Mesenteric fat pad (tissue), 1 donor: ENCODE measurements around the gene CFAP251. TPM values are rescaled to one million over a fixed set of nuclear protein-coding genes. Genes with fewer than 3 reads are reported as not detected.

Experiments
- DNase-seq: peaks from one replicate; pipeline ENCODE4 v3.0.0-alpha.2; 2020; ENCODE audit warnings: low spot score
- total RNA-seq: library from RNA; stranded (reverse); fragmentation: NEBNext Ultra II Directional; extraction: Animal tissue kit (Norgen Biotek cat#: 25700); gene quantifications from one replicate; pipeline ENCODE4 v1.2.1, GENCODE V29; 2021
- donor health status: DM: yes; HTN: yes; CAD: no.

Gene CFAP251
- total RNA-seq, 1 donor from 2014 or later = 2.1 TPM

DNA sequence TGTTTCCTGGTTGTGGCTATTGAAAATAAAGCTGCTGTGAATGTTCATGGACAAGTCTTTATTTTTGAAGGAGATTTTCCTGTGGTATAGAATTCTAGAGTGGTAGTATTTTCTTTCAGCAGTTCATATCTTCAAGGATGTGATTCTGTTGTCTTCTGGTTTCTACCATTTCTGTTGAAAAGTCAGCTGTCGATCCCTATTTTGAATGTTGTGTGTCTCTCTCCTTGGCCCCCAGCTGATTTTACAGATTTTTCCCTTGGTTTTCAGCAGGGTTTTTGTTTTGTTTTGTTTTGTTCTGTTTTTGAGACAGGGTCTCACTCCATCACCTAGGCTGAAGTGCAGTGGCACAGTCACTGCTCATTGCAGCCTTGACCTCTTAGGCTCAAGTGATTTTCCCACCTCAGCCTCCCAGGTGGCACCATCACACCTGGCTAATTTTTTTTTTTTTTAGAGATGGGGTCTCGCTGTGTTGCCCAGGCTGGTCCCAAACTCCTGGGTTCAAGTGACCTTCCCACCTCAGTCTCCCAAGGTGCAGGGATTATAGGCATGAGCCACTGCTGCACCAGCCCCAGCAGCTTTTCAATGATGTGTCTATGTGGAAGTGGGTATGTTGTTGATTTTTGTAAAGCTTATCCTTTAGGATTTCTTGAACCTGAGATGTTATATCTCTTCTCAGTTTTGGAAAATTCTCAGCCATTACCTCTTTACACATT is 28.1 kb downstream of the CFAP251 start:
- DNase-seq = peak; percentile 24

DNA sequence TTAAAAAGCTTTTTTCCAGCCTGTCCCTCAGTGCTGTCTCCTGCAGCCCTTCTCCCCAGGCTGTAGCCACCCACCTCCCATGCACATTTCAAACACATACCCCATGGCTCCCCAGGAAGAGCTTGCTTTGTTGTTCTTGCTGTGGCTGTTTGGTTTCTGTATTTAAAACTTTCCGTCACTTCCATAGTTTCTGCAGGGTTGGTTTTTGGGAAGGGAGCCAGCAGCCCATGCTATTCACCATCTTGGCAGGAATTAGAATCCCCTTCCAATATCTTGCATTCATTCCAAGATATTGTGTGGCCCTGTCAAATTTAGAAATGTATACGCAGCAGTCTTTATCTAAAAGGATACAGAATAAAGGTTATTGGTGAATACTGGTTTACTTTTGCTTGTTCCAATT is 29.6 kb downstream of the CFAP251 start:
- DNase-seq = no peak

DNA sequence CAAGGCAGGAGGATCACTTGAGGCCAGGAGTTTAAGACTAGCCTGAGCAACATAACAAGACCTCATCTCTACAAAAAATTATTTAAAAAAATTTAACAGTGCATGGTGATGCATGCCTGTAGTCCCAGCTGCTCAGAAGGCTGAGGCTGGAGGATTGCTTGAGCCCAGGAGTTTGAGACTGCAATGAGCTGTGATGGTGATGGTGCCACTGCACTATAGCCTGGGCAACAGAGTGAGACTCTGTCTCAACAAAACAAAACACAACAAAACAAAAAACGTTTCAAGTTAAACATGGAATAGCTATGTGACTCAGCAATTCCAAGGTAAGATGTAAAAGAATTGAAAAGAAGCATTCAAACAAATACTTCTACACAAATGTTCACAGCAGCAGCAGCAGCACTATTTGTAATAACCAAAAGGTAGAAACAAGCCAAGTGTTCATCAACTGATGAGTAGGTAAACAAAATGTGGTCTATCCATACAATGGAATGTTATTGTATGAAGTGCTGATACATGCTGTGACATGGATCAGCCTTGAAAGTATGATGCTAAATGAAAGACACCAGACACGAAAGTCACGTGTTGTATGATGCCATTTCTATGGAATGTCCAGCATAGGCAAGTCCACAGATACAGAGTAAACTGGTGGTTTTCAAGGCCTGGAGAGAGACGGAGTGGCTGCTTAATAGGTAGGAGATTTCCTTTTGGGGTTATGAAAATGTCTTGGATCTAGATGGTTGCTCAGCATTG is 31.4 kb downstream of the CFAP251 start:
- DNase-seq = peak; percentile 9

DNA sequence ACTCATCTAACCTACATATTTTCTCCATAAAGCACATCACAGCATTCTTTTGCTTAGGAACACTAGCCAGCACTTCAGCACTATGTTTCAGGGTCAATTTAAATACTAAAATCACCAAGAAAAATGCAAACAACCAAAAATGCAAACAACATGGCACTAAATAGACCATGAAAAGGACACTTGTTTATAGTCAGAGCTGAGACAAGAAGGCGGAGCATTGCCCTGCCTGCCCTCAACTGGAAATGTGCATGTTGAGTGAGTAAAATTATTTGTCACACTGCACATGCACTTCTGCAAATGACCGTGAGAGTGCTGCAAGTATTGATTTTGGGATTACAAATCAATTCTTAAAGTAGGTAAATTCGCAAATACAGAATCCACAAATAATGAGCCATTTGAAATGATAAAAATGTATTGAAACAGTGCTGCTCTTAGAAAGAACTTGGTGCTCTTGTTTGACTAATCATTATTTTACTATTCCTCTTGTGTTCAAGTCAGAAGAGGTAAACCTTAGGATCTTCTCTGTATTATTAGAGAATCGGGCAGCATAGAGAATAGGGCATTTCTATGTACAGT is 34.8 kb downstream of the CFAP251 start:
- DNase-seq = peak; percentile 14

DNA sequence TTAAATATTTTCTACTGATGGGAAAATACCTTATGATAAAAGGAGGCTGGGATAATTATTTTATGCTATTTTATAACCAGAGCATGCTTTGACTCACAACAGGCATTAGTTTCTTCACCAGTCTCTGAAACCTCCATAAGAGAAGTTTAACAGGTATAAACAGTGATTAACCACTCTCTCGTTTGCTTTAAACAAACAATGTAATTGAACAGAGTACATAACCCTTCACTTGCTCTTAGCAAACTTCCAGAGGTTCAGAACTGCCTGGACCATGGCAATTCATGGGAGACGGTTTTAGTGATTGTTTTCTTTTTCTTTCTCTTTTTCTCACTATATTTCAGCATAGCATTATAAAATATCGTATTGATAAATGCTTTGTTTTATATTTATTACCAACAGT is 35.3 kb downstream of the CFAP251 start:
- no peak for DNase-seq

DNA sequence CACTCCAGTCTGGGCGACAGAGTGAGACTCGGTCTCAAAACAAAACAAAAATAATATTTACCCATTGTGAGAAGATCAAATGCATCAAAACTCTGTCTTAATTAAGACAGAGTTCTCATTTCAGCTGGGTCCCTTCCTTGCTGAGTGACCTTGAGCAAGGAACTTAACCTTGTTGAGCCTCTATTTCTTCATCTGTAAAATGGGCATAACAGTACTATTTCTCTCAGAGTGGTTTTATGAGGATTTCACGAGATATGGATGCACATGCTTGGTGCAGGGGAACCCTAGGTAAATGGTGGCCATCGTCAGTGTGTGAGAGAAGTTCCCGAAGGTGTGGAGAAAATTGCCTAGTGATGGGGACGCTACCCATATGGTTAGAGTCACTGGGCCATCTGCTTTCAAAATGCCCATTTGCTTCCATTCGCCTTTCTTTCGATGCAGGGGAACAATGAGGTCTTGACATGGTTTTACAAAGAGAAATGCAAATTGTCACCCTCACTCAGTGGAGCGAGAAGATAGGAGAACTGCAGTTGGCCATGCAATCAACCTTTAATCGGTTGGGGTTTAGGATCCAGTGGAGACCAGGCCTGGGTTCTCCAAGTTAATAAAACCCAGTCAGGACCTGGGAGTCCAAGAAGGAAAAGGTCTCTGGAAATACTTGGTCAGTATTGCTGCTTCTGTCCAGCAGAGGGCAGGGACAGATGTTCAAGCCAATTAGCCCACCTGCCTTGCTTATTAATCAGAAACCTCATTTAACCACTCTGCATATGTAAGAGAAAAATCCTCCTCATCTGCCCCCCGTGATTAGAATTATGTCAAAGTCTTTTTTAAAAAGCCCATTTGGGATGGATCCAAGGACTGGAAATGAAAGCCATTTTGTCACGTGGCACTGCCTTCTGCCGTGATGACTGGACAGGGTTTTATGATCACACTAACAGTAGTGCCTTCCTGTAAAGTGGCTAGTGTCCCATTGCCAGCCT is 37.2 kb downstream of the CFAP251 start:
- peak; percentile 62 for DNase-seq

DNA sequence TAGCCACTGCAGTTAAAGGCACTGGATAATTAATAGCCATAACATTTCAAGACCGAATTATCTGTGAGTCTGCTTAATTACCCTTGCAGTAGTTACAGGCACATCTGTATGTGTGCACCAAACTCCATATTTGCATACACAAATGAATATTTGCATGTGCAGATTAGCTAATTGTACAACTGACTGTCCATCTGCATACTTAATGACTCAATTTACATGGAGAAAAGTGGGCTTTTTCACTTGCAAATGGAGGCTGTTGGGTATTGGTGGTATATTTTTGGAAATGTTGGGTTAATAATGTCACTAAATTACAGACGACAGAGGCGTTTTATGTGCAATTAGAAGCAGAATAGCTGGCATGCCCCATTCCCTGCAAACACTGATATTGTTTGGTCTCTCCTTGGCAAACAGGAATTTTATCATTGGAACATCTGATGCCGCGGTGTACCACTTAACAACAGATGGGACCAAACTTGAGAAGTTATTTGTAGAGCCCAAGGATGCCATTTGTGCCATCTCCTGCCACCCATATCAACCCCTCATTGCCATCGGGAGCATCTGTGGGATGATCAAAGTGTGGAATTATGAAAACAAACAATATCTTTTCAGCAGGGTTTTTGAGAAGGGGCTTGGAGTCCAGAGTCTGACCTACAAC is 39.6 kb downstream of the CFAP251 start:
- DNase-seq = peak; percentile 6

DNA sequence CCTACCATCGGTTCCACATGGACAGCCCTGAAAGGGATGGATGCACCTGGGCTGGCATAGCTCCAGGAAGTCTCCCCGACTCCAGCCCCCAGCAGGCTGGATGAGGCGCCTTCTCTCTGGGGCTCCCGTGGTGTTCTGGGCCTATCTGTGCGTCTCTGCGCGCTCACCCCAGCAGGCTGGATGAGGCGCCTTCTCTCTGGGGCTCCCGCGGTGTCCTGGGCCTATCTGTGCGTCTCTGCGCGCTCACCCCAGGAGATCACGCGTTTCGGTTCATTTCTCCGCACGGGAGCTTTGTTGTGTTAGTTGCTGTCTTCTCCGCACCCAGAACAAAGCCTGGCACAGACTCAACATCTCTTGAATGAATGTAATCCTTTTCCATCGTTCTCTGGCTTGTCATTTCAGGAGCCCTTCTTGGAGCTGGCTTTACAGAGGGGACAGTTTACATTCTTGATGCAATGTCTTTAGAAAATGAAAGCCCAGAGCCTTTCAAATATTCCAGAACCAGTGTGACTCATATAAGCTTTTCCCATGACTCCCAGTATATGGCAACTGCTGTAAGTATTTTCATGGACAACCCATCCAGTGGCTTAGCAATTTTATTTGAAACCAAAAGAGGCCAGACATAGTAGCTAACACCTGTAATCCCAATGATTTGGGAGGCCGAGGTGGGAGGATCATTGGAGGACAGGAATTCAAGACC is 40.3 kb downstream of the CFAP251 start:
- DNase-seq = peak; percentile 64

DNA sequence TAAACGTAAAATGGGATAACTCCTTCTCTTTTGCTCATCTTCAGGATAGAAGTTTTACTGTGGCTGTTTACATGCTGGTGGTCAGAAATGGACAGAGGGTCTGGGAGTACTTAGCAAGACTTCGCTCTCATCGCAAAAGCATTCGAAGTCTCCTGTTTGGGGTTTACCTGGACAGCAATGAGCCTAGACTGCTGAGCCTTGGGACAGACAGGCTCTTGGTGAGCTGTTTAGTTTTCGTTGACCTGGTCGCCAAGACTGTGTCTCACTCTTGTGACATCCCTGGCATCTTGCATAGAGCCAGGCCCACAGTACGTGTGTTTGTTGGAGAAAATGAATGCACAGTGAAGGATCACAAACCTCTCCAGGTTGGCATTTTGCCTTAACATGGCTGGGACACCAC is 42.1 kb downstream of the CFAP251 start:
- DNase-seq = no peak

DNA sequence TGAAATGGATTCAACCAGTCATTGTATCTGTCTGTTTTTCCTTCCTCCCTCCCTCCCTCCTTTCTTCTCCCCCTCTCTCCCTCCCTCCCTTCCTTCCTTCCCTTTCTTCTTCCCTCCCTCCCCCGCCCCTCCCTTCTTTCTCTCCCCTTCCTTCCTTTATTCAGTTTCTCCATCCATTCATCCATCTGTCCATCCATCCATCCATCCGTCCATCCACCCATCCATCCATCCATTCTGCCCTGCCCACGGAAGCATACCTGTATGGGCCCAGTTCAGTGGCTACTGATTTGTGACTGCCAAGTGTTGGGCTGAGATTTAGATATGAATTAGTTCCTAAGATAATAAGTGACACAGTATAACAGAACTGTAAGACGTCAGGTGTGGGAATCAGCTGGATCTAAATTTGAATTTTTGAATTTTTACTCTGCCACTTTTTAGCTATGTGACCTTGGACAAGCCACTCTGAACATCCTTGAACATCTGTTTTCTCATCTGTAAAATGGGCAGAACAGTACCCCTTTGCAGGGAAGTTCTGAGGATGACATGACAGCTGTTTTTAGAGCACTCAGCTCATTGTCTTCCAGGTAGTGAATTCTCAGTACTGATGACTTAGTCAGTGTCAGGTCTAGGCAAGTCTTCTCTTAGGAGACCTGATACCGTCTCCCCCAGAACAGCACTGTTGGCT is 42.9 kb downstream of the CFAP251 start:
- DNase-seq = no peak

DNA sequence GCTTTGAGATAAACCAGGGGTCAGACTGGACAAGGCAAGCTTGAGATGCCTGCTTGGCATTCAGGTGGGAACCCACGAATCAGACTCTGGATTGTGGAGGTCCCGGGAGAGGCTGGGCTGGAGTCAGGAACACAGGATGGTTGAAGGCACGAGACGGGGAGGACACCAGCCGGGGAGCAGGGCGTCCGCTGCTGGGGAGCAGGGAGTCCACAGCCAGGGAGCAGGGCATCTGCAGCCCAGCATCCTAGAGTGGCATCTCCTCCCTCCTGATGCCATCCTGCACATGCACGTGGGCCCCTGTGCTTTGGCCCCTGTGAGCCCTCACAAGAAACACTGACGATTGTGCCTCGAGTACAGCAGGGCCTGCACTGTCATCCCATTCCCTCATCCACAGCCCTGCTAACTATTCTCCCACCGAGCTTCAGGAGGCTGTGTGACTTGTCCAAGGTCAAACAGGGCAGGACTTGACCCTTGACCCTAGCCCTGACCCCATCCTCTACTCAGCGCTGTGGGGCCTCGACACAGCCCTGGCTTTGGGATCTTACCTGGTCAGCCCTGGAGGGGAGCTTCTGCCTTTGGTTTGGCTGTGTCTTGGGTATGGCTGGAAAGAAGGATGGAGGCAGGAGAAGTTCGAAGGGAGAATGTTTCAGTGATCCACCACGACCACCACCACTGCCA is 45.1 kb downstream of the CFAP251 start:
- DNase-seq = peak; percentile 78

DNA sequence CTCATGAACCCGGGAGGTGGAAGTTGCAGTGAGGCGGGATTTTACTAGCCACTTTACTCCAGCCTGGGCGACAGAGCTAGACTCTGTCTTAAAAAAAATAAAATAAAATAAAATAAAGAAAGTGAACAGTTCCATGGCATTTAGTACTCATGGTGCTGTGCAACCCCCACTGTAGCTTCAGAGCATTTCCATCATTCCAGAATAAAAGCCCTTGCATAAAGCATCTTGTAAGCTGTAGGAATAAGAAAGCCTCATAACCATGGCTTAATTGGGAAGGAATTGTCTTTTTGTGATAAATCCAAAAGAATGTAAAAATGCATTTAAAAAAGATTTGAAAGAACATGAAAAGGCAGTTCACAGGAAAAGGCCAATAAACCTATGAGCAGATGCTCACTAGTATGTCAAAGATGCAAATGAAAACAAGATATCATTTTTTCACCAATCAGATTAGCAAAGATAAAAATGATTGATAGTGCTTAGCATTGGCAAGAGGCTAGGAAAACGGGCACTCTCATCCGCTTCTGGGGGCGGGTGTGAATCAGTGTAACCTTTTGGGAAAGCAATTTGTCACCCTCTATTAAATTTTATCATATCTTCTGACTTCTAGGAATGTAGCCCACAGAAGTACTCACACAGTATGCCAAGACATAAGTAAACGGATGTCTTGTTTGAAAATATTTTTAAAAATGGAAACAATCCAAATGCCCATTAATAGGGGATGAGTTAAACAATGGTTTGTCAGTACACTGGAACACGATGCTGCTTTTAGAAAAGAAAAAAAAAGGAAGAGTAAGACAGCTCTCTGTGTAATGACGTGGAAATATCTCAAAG is 46.6 kb downstream of the CFAP251 start:
- peak; percentile 16 for DNase-seq

DNA sequence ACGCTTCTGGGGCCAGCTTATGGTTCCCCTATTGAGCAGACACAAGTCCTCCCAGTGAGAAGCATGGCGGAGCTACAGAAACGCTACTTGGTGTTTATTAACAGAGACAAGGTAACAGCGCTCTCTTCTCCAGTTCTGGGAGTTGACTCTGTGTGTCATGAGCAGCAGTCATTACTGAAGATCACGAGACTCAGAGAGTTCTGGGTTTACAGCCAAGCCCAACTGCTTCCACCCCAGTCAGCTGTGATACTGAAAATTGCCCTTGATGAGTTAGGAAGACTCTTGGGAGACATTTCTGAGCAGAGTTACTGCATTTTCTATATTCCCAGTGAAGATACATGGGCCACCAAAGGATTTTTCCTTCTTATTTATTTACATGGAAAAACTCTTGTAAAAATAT is 48.6 kb downstream of the CFAP251 start:
- DNase-seq = peak; percentile 12

DNA sequence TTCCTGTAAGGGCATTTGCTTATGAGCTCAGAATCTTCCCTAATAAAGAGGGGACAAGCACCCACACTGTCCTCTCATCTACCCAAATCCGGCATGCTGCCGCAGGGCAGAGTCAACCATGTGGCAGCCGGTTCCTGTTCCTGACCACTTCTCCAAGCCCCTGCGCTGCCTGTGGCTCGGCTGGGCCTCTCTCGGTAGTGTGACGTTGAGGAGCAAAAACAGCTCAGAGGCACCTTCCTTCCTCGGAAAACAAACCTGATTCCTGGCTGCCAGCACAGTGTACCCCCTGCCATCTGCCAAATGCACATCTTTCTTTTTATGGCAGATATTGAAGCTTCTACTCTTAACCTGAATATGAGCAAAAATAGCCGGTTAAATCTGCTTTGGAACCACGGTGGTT is 50.5 kb downstream of the CFAP251 start:
- peak; percentile 80 for DNase-seq

DNA sequence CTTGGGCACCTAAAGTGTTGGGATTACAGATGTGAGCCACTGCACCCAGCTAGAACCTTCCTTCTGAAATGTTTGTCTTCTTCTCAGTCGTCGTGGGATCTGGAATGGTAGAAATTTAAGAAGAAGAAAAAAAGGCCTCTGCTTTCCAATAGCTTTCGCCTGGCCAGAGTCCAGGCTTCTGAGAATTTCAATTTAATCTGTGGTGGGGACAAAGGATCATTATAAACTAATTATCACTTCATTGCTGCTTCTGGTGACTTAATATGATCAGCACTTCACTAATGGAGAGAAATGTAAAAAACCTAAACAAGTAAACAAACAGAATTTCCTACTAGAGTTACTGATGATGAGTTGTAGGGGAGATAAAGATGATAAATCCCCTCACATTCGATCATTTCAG is 51.3 kb downstream of the CFAP251 start:
- no peak for DNase-seq

DNA sequence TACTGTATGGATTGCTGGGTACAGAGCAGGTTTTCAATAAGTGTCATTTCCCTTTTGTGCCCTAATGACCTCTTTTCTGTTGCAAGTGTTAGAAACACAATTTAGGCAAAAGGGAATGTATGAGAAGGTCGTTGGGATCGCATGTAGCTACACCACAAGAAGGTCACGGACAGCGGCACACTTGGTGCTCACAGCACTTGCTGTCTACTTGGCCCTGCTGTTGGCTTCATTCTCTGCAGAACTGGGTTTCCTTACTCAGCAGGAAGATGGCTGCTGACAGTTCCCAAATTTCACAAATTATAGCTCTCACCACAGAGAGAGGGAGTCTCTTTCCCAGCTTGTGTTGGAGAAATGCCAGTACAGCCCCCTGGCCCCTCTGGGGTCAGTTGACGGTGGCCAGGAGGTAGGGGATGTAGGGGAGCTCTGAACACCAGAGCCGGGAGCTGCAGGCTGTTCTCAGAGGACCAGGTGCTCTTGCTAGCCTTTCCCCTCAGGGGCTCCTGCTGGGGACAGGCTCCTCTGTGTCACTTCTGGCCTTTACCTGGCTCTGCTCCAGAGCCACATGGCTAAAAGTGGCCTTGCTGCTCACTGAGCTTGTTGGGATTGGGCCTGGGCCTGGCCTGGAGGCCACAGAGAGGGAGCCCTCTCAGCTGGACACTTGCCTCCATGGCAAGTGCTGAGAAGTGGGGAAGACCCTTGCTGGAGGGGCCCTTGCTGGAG is 52.3 kb downstream of the CFAP251 start:
- peak; percentile 67 for DNase-seq
